SU-DHL-6 (cell line): ENCODE data around the gene DDX24.

Source experiments
- EZH2phosphoT487 ChIP-seq: fragments of 200-600 bp; sonication (generic), shearing (Covaris generic); conservative IDR thresholded peaks from 2 replicates; pipeline ENCODE4 v1.6.1; 2018; ENCODE audit warnings: mild to moderate bottlenecking, antibody characterized with exemption, low read length, moderate library complexity, mixed read lengths
- TF ChIP-seq, protein P1 (sequence below): fragments of 200-600 bp; sonication (generic); IDR thresholded peaks from one replicate; pipeline ENCODE4 v1.5.1; 2017; ENCODE audit warnings: antibody characterized with exemption, mild to moderate bottlenecking, low read length, moderate library complexity; ENCODE audit not compliant: insufficient read depth, poor library complexity, severe bottlenecking

DNA sequence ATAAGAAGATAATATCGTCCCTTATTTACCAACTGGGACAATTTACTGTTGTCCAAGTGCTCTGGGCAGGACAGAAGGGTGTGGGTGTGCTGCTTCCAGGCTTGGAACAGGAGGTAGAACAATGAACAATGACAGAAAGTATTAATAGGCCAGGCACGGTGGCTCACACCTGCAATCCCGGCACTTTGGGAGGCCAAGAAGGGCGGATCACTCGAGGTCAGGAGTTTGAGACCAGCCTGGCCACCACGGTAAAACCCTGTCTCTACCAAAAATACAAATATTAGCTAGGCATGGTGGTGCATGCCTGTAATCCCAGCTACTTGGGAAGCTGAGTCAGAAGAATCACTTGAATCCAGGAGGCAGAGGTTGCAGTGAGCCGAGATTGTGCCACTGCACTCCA is 32.1 kb upstream of the DDX24 start:
- TF ChIP-seq, protein P1, sequence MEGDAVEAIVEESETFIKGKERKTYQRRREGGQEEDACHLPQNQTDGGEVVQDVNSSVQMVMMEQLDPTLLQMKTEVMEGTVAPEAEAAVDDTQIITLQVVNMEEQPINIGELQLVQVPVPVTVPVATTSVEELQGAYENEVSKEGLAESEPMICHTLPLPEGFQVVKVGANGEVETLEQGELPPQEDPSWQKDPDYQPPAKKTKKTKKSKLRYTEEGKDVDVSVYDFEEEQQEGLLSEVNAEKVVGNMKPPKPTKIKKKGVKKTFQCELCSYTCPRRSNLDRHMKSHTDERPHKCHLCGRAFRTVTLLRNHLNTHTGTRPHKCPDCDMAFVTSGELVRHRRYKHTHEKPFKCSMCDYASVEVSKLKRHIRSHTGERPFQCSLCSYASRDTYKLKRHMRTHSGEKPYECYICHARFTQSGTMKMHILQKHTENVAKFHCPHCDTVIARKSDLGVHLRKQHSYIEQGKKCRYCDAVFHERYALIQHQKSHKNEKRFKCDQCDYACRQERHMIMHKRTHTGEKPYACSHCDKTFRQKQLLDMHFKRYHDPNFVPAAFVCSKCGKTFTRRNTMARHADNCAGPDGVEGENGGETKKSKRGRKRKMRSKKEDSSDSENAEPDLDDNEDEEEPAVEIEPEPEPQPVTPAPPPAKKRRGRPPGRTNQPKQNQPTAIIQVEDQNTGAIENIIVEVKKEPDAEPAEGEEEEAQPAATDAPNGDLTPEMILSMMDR: no peak
- no peak for TF ChIP-seq EZH2phosphoT487
